ENCODE measurements around the gene SPARC.

DNA sequence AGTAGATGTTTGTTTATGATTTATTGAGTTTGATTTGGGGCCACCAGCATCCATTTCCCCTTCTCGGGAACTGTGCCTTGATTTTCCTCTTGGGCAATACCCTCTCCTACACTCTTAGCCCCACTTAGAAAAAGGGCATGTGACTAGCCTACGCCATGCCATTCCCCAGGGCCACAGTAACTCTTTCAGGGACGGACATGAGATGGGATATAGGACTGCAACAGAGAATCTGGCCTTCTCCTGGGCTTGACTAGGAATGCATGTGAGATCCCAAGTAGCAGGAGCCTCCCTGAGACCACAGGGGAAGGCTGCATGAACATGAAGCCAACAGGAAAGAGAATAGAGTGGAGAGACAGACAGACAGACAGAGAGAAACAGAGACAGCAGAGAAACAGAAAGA, 30.7 kb upstream of the SPARC start:
- no peak for TF ChIP-seq FOXM1 (IDR thresholded peaks at IDR 0.05; ENCODE audit: borderline replicate concordance, low read depth)
- TF ChIP-seq TEAD4 (IDR thresholded peaks at IDR 0.05), result no peak
- TF ChIP-seq, protein P1, sequence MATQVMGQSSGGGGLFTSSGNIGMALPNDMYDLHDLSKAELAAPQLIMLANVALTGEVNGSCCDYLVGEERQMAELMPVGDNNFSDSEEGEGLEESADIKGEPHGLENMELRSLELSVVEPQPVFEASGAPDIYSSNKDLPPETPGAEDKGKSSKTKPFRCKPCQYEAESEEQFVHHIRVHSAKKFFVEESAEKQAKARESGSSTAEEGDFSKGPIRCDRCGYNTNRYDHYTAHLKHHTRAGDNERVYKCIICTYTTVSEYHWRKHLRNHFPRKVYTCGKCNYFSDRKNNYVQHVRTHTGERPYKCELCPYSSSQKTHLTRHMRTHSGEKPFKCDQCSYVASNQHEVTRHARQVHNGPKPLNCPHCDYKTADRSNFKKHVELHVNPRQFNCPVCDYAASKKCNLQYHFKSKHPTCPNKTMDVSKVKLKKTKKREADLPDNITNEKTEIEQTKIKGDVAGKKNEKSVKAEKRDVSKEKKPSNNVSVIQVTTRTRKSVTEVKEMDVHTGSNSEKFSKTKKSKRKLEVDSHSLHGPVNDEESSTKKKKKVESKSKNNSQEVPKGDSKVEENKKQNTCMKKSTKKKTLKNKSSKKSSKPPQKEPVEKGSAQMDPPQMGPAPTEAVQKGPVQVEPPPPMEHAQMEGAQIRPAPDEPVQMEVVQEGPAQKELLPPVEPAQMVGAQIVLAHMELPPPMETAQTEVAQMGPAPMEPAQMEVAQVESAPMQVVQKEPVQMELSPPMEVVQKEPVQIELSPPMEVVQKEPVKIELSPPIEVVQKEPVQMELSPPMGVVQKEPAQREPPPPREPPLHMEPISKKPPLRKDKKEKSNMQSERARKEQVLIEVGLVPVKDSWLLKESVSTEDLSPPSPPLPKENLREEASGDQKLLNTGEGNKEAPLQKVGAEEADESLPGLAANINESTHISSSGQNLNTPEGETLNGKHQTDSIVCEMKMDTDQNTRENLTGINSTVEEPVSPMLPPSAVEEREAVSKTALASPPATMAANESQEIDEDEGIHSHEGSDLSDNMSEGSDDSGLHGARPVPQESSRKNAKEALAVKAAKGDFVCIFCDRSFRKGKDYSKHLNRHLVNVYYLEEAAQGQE (IDR thresholded peaks at IDR 0.05; ENCODE audit: low read depth), result no peak
- no peak for TF ChIP-seq RAD21 (IDR thresholded peaks at IDR 0.05; ENCODE audit: low read depth)
- no peak for TF ChIP-seq EP300 (IDR thresholded peaks at IDR 0.05; ENCODE audit: borderline replicate concordance)

Measured in Ishikawa (cell line).